Sigmoid colon (tissue), 4 donors: ENCODE results near the gene ZBED2.

Experiments
- POLR2A ChIP-seq, 2 donors: fragments of 450-650 bp; IDR thresholded peaks; one replicate each; pipeline ENCODE4 v1.6.1; 2016; ENCODE audit warnings: antibody characterized with exemption in 2 of 2, mild to moderate bottlenecking in 2 of 2, moderate library complexity in 2 of 2
- POLR2AphosphoS5 ChIP-seq, 4 donors: sonication (generic); formaldehyde crosslinking; IDR thresholded peaks; one replicate each; pipeline ENCODE4 v1.6.1; 2017; ENCODE audit warnings: antibody characterized with exemption in 4 of 4
- TF ChIP-seq, protein P1 (sequence below), 4 experiments: fragments of 450-650 bp in 3 of 4; fragments of 200-600 bp in 1 of 4; IDR thresholded peaks; one replicate each; pipeline ENCODE4 v1.5.1; 2016 to 2019; ENCODE audit warnings: antibody characterized with exemption in 4 of 4, mild to moderate bottlenecking in 3 of 4, moderate library complexity in 2 of 4

- TF ChIP-seq POLR2AphosphoS5 (IDR thresholded peaks at IDR 0.05), result no peak
- no peak for TF ChIP-seq POLR2A (IDR thresholded peaks at IDR 0.05)
- TF ChIP-seq, protein P1, sequence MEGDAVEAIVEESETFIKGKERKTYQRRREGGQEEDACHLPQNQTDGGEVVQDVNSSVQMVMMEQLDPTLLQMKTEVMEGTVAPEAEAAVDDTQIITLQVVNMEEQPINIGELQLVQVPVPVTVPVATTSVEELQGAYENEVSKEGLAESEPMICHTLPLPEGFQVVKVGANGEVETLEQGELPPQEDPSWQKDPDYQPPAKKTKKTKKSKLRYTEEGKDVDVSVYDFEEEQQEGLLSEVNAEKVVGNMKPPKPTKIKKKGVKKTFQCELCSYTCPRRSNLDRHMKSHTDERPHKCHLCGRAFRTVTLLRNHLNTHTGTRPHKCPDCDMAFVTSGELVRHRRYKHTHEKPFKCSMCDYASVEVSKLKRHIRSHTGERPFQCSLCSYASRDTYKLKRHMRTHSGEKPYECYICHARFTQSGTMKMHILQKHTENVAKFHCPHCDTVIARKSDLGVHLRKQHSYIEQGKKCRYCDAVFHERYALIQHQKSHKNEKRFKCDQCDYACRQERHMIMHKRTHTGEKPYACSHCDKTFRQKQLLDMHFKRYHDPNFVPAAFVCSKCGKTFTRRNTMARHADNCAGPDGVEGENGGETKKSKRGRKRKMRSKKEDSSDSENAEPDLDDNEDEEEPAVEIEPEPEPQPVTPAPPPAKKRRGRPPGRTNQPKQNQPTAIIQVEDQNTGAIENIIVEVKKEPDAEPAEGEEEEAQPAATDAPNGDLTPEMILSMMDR (IDR thresholded peaks at IDR 0.05), result no peak
Measured at GRCh38 chr3:111618945-111619344, 23.8 kb upstream of the ZBED2 start.
